GM12874 (cell line): Measurements from ENCODE around the gene NR1I2.
A peak's percentile ranks its signal among the peaks of the same experiment; 100 is the strongest.

Source experiments
- TF ChIP-seq, protein P1 (sequence below): IDR thresholded peaks from 2 replicates; pipeline ENCODE4 v1.5.1; 2011; ENCODE audit warnings: low read depth, mild to moderate bottlenecking, control low read depth, low read length, moderate library complexity; ENCODE audit not compliant: insufficient read depth

Gene NR1I2

GRCh38 chr3:119809249-119810017 lies 27.5 kb downstream of the NR1I2 start:
- TF ChIP-seq, protein P1, sequence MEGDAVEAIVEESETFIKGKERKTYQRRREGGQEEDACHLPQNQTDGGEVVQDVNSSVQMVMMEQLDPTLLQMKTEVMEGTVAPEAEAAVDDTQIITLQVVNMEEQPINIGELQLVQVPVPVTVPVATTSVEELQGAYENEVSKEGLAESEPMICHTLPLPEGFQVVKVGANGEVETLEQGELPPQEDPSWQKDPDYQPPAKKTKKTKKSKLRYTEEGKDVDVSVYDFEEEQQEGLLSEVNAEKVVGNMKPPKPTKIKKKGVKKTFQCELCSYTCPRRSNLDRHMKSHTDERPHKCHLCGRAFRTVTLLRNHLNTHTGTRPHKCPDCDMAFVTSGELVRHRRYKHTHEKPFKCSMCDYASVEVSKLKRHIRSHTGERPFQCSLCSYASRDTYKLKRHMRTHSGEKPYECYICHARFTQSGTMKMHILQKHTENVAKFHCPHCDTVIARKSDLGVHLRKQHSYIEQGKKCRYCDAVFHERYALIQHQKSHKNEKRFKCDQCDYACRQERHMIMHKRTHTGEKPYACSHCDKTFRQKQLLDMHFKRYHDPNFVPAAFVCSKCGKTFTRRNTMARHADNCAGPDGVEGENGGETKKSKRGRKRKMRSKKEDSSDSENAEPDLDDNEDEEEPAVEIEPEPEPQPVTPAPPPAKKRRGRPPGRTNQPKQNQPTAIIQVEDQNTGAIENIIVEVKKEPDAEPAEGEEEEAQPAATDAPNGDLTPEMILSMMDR, result no peak

DNA sequence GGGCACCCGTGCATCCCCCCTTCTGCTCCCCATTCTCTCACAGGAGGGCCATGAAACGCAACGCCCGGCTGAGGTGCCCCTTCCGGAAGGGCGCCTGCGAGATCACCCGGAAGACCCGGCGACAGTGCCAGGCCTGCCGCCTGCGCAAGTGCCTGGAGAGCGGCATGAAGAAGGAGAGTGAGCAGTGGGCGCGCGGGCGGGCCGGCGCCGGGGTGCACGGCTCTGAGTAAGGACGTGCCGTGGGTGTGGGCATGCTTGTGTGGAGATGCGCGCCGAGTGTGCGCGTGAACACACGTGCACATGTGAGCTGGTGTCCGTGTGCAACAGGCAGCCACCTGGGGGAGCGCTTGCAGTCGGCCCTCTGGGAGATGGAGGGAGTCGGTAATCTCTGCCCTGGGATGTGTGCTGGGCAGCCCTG lies 28.1 kb downstream of the NR1I2 start:
- TF ChIP-seq, protein P1, result peak; percentile 61

DNA sequence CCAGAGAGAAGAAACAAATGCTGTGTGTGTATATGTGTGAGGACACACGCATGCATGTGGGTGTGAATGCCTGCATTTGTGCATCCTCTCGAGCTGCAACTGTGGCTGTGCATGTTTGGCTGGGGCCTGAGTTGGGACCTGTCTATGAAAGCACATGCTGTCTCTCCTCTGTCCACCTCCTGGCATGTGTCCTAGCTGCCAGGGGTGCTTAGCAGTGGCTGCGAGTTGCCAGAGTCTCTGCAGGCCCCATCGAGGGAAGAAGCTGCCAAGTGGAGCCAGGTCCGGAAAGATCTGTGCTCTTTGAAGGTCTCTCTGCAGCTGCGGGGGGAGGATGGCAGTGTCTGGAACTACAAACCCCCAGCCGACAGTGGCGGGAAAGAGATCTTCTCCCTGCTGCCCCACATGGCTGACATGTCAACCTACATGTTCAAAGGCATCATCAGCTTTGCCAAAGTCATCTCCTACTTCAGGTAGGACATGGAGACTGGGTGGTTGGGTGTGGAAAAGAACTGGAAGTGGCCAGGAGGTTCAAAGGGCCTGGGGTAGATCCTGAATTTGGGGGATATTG lies 30.7 kb downstream of the NR1I2 start:
- TF ChIP-seq, protein P1, result no peak

- TF ChIP-seq, protein P1, result no peak
Measured at GRCh38 chr3:119815716-119816115, 33.8 kb downstream of the NR1I2 start.

- TF ChIP-seq, protein P1, result no peak
Measured at GRCh38 chr3:119817071-119817470, 35.2 kb downstream of the NR1I2 start.

DNA sequence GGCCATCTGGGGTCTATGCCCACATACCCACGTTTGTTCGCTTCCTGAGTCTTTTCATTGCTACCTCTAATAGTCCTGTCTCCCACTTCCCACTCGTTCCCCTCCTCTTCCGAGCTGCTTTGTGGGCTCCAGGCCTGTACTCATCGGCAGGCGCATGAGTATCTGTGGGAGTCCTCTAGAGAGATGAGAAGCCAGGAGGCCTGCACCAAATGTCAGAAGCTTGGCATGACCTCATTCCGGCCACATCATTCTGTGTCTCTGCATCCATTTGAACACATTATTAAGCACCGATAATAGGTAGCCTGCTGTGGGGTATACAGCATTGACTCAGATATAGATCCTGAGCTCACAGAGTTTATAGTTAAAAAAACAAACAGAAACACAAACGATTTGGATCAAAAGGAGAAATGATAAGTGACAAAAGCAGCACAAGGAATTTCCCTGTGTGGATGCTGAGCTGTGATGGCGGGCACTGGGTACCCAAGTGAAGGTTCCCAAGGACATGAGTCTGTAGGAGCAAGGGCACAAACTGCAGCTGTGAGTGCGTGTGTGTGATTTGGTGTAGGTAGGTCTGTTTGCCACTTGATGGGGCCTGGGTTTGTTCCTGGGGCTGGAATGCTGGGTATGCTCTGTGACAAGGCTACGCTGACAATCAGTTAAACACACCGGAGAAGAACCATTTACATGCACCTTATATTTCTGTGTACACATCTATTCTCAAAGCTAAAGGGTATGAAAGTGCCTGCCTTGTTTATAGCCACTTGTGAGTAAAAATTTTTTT lies 35.9 kb downstream of the NR1I2 start:
- TF ChIP-seq, protein P1, result no peak

DNA sequence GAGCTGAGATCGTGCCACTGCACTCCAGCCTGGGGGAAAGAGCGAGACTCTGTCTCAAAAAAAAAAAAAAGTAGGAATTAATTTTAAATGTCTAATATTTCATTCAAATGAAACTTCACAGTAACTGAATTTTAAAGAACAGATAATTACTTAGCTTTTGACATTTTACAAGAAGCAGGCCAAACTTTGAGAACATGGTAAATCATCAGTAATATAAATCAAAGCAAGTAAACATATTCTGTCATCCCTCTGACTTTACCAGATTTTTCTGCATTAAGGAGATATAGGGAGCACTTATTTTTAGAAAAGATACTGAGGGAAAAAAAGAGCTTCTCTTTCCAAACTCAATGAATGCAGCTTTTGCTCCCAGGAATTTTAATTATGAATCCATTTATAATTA lies 37.0 kb downstream of the NR1I2 start:
- TF ChIP-seq, protein P1, result no peak
